BJ (cell line): ENCODE data around the gene DOCK8. TPM values are rescaled to one million over a fixed set of nuclear protein-coding genes. Genes with fewer than 3 reads are reported as not detected.

Source experiments
- CTCF ChIA-PET: fragments of 350-600 bp; formaldehyde crosslinking; extraction: SDS; loops from one replicate; lab custom pipeline; 2021; ENCODE audit warnings: antibody characterized with exemption, inconsistent platforms; lab: Yijun Ruan, JAX
- POLR2A ChIA-PET: fragments of 300-600 bp; sonication (Branson Sonifier 250); formaldehyde crosslinking; extraction: SDS; loops from one replicate; lab custom pipeline; 2021; ENCODE audit warnings: antibody characterized with exemption; lab: Charles Lee
- DNase-seq: peaks from one replicate; pipeline ENCODE4 v3.0.0-alpha.2; 2011; ENCODE audit warnings: low read depth
- H3K27me3 ChIP-seq: 2 replicates; pipeline ENCODE4 v1.6.0; 2011; ENCODE audit warnings: low read length; ENCODE audit not compliant: control insufficient read depth, insufficient read depth
- H3K36me3 ChIP-seq: 2 replicates; pipeline ENCODE4 v1.5.1; 2011; ENCODE audit warnings: low read length; ENCODE audit not compliant: control insufficient read depth, insufficient read depth
- H3K4me3 ChIP-seq: 2 replicates; pipeline ENCODE4 v1.5.1; 2011; ENCODE audit warnings: low read depth, mild to moderate bottlenecking, control low read depth, low read length
- CTCF ChIP-seq: IDR thresholded peaks from 2 replicates; pipeline ENCODE4 v1.5.1; 2011; ENCODE audit warnings: low read depth, mild to moderate bottlenecking, control low read depth, inconsistent platforms, low read length, moderate library complexity; ENCODE audit not compliant: insufficient read depth
- polyA plus RNA-seq: library from polyadenylated mRNA; depleted of rRNA; stranded (reverse); fragments of >200 nt; gene quantifications from 2 replicates; pipeline ENCODE4 v1.2.3, GENCODE V29; 2011

Gene DOCK8
- polyA plus RNA-seq, 1 experiment, result 0.07 TPM

- ChIA-PET CTCF (no interaction called here), POLR2A (no interaction called here)
- H3K27me3 ChIP-seq, result no peaks in the 10 kb centered on the region
- no peak for TF ChIP-seq CTCF
- DNase-seq, result no peak
- H3K36me3 ChIP-seq, result no peaks in the 10 kb centered on the region
- H3K4me3 ChIP-seq, result no peak overlapping the region
These were observed 110.3 kb downstream of the DOCK8 start for GRCh38 chr9:324971-325370.

GRCh38 chr9:326667-327066 is 112.0 kb downstream of the DOCK8 start:
- Histone ChIP-seq H3K27me3 (no peaks in the 10 kb centered on the region), H3K4me3 (no peak overlapping the region), H3K36me3 (no peaks in the 10 kb centered on the region)
- no peak for TF ChIP-seq CTCF
- ChIA-PET POLR2A (no interaction called here), CTCF (no interaction called here)
- DNase-seq, result no peak

DNA sequence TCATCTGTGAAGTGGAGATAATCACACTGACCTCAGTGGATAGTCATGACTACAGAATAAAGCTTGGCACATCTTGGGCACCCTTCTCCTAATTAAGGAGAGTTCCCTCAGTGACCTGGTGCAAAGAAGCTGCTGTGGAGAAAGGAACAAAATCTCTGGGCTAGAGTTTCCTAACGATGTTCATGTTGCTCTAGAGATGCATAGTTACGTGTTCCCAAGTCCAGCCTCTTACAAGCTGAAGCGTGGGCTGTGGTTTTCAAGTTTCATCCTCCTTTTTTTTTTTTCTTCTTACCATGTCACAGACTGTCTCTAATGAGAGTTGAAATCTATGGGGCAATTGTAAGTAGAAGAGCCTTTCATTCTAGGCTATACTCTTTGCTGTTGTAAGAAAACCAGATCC is 113.8 kb downstream of the DOCK8 start:
- no peak overlapping the region for H3K4me3 ChIP-seq
- no peaks in the 10 kb centered on the region for H3K27me3 ChIP-seq
- ChIA-PET CTCF (no interaction called here), POLR2A (no interaction called here)
- H3K36me3 ChIP-seq, result no peaks in the 10 kb centered on the region
- no peak for DNase-seq
- TF ChIP-seq CTCF, result no peak

GRCh38 chr9:331197-331596 is 116.5 kb downstream of the DOCK8 start:
- POLR2A ChIA-PET, result no interaction called here
- no peak for DNase-seq
- Histone ChIP-seq H3K27me3 (no peaks in the 10 kb centered on the region), H3K4me3 (no peak overlapping the region), H3K36me3 (no peaks in the 10 kb centered on the region)
- no peak for TF ChIP-seq CTCF
- CTCF ChIA-PET, result no interaction called here

- Histone ChIP-seq H3K36me3 (no peaks in the 10 kb centered on the region), H3K27me3 (no peaks in the 10 kb centered on the region), H3K4me3 (no peak overlapping the region)
- CTCF ChIA-PET, result interaction anchor here (1.1 kb wide), 1 partner anchor 12 kb away, joined by 3 read pairs; no protein-coding TSS in a partner anchor
- no peak for TF ChIP-seq CTCF
- DNase-seq, result no peak
- POLR2A ChIA-PET, result no interaction called here
These were observed 120.7 kb downstream of the DOCK8 start for GRCh38 chr9:335373-335772.
